Esophagus (tissue), 2 donors: Measurements from ENCODE around the gene DPEP3. TPM values are rescaled to one million over a fixed set of nuclear protein-coding genes. Genes with fewer than 3 reads are reported as not detected.

Source experiments
- H3K27ac ChIP-seq, 2 donors: one replicate each; pipeline ENCODE4 v1.5.1; 2013; ENCODE audit warnings: low read depth in 2 of 2, mild to moderate bottlenecking in 2 of 2, inconsistent platforms in 1 of 2, low read length in 1 of 2, moderate library complexity in 1 of 2
- H3K27me3 ChIP-seq, 2 donors: one replicate each; pipeline ENCODE4 v1.6.1; 2013; ENCODE audit warnings: low read length in 2 of 2, control low read depth in 1 of 2, mild to moderate bottlenecking in 1 of 2; ENCODE audit not compliant: insufficient read depth in 2 of 2, control insufficient read depth in 1 of 2
- H3K36me3 ChIP-seq, 2 donors: one replicate each; pipeline ENCODE4 v1.6.1; 2013; ENCODE audit warnings: low read length in 1 of 2; ENCODE audit not compliant: control insufficient read depth in 2 of 2, insufficient read depth in 2 of 2
- H3K4me1 ChIP-seq, 2 donors: one replicate each; pipeline ENCODE4 v1.6.1; 2013; ENCODE audit warnings: low read length in 1 of 2; ENCODE audit not compliant: control insufficient read depth in 2 of 2, insufficient read depth in 2 of 2
- H3K4me3 ChIP-seq, 2 donors: one replicate each; pipeline ENCODE4 v1.5.1; 2013; ENCODE audit warnings: low read length in 2 of 2, mild to moderate bottlenecking in 2 of 2, low read depth in 1 of 2, moderate library complexity in 1 of 2
- H3K9me3 ChIP-seq, 2 donors: one replicate each; pipeline ENCODE4 v1.6.1; 2013; ENCODE audit warnings: mild to moderate bottlenecking in 2 of 2, low read depth in 1 of 2, low read length in 1 of 2, moderate library complexity in 1 of 2; ENCODE audit not compliant: control insufficient read depth in 2 of 2, insufficient read depth in 1 of 2
- whole genome bisulfite sequencing, 2 donors: extraction: QIAGEN DNeasy Blood & Tissue Kit; methylation state at CpG; one replicate each; pipeline ENCODE4 v1.1.7; 2013; 5-methylcytosine and 5-hydroxymethylcytosine counted together
- polyA plus RNA-seq, 2 donors: library from polyadenylated mRNA; stranded (reverse); fragments of 200-250 nt; gene quantifications; one replicate each; pipeline ENCODE4 v1.2.3, GENCODE V29; 2013
- donor health status: healthy with polysubstance abuse.
- donor health status: Bipolar disorder and iron deficiency.

DPEP3 gene
- polyA plus RNA-seq, 2 donors, result 0.01 TPM; not detected in 1

GRCh38 chr16:67968400-67969253 lies 11.7 kb downstream of the DPEP3 start, which contains the start of gene SLC12A4:
TSS of gene SLC12A4 (minus strand) at chr16:67968637. CDS start at chr16:67968553, 84 bp downstream.
- H3K27ac ChIP-seq, result peak within 1 kb of the TSS; percentile 95
- peak within 1 kb of the TSS; percentile 69 to 82 for H3K4me3 ChIP-seq
- no peaks in the 10 kb centered on the region for H3K36me3 ChIP-seq
- no peaks in the 10 kb centered on the region for H3K9me3 ChIP-seq
- no peaks in the 10 kb centered on the region for H3K27me3 ChIP-seq
- WGBS, 2 donors, result 0 to 2% methylated on average over 68 to 78 of the region's 78 CpGs
- H3K4me1 ChIP-seq, result peaks cover 10 to 20% of the 10 kb centered on the region in 2 donors

- Histone ChIP-seq H3K9me3 (no peaks in the 10 kb centered on the region), H3K27ac (peak overlapping the region; percentile 95), H3K36me3 (peaks cover 0 to 3% of the 10 kb centered on the region in 2 donors), H3K27me3 (no peaks in the 10 kb centered on the region), H3K4me1 (peaks cover 10 to 20% of the 10 kb centered on the region in 2 donors), H3K4me3 (peak overlapping the region; percentile 69 to 82)
- 1% methylated on average over 34 to 45 of the region's 45 CpGs for WGBS, 2 donors
These were observed 12.3 kb downstream of the DPEP3 start for GRCh38 chr16:67967958-67968399.

GRCh38 chr16:67967183-67967957 lies 12.9 kb downstream of the DPEP3 start:
- Histone ChIP-seq H3K4me3 (peak overlapping the region; percentile 69 to 82), H3K4me1 (peaks cover 10 to 20% of the 10 kb centered on the region in 2 donors), H3K36me3 (peaks cover 0 to 4% of the 10 kb centered on the region in 2 donors), H3K27ac (peak overlapping the region; percentile 95), H3K9me3 (no peaks in the 10 kb centered on the region), H3K27me3 (no peaks in the 10 kb centered on the region)
- WGBS, 2 donors, result 6 to 18% methylated on average over 18 of the region's 18 CpGs

- peak overlapping the region; percentile 21 to 95 for H3K27ac ChIP-seq
- no peaks in the 10 kb centered on the region for H3K9me3 ChIP-seq
- H3K36me3 ChIP-seq, result peaks cover 0 to 4% of the 10 kb centered on the region in 2 donors
- H3K4me1 ChIP-seq, result peaks cover 13 to 27% of the 10 kb centered on the region in 2 donors
- WGBS, 2 donors, result 41 to 57% methylated on average over 3 of the region's 3 CpGs
- H3K27me3 ChIP-seq, result no peaks in the 10 kb centered on the region
- peak overlapping the region; percentile 69 to 82 for H3K4me3 ChIP-seq
These were observed 13.6 kb downstream of the DPEP3 start for GRCh38 chr16:67966549-67967182.

- peaks cover 4% of the 10 kb centered on the region in 2 donors for H3K36me3 ChIP-seq
- no peaks in the 10 kb centered on the region for H3K9me3 ChIP-seq
- H3K27me3 ChIP-seq, result no peaks in the 10 kb centered on the region
- no peak overlapping the region for H3K4me3 ChIP-seq
- peaks cover 18 to 33% of the 10 kb centered on the region in 2 donors for H3K4me1 ChIP-seq
- peak overlapping the region in 1 of 2 donors; percentile 95 for H3K27ac ChIP-seq
- WGBS, 2 donors, result 49 to 64% methylated on average over 11 of the region's 11 CpGs
These were observed 14.4 kb downstream of the DPEP3 start for GRCh38 chr16:67965668-67966548.

GRCh38 chr16:67964477-67965131 lies 15.7 kb downstream of the DPEP3 start:
- H3K4me1 ChIP-seq, result peaks cover 18 to 39% of the 10 kb centered on the region in 2 donors
- no peaks in the 10 kb centered on the region for H3K27me3 ChIP-seq
- H3K4me3 ChIP-seq, result no peak overlapping the region
- WGBS, 2 donors, result 89% methylated on average over 6 of the region's 6 CpGs
- H3K9me3 ChIP-seq, result no peaks in the 10 kb centered on the region
- no peak overlapping the region for H3K27ac ChIP-seq
- H3K36me3 ChIP-seq, result peaks cover 4 to 9% of the 10 kb centered on the region in 2 donors

GRCh38 chr16:67963662-67964321 lies 16.5 kb downstream of the DPEP3 start:
- Histone ChIP-seq H3K4me1 (peaks cover 18 to 41% of the 10 kb centered on the region in 2 donors), H3K27ac (no peak overlapping the region), H3K27me3 (no peaks in the 10 kb centered on the region), H3K36me3 (peaks cover 4 to 9% of the 10 kb centered on the region in 2 donors), H3K4me3 (no peak overlapping the region), H3K9me3 (no peaks in the 10 kb centered on the region)
- WGBS, 2 donors, result 65 to 68% methylated on average over 32 of the region's 32 CpGs

GRCh38 chr16:67963292-67963661 lies 17.0 kb downstream of the DPEP3 start:
- peaks cover 4 to 9% of the 10 kb centered on the region in 2 donors for H3K36me3 ChIP-seq
- no peak overlapping the region for H3K27ac ChIP-seq
- no peaks in the 10 kb centered on the region for H3K27me3 ChIP-seq
- H3K4me1 ChIP-seq, result peaks cover 18 to 41% of the 10 kb centered on the region in 2 donors
- H3K4me3 ChIP-seq, result no peak overlapping the region
- 68 to 69% methylated on average over 2 of the region's 2 CpGs for WGBS, 2 donors
- no peaks in the 10 kb centered on the region for H3K9me3 ChIP-seq
